CD4-positive, alpha-beta T cell treated with Interferon alpha-2 for 1 hour (primary cell): Measurements from ENCODE around the gene BAZ1A.

Experiments used
- DNase-seq, 2 donors: peaks; one replicate each; pipeline ENCODE4 v3.0.0-alpha.2; 2020 to 2022

BAZ1A gene

DNA sequence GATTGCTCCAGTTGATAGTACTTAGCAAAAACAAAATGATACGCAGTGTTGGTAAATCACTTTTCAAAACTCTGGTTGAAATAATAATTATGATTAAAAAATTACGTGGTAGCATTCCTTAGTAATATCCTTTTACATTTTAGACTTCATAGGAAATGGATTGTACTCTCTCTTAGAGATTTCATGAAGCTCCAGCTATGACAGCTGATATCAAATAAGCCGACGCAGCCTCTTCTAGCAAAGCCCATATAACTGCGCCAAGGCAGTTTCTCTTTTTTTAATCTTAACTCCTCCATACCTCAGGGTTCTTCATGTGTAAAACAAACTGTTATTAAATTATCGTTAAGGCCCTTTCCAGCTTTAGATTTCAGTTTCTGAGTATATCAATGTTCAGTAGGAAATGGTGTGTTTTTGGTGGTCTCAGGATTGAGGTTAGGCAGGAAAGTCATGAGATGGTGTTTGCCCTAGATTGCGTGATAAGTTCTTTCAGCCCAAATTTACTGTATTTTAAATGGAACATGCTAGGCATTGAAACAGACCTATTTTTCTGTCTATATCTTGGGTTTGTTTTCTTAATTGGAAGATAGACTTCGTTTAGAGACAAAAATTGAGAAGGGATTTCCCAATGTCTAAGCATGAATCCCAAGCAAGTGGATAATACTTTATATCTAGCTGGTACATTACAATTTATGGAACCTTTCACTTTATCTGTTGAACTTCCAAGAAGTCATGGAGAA lies 159.9 kb downstream of the BAZ1A start:
- no peak for DNase-seq

DNA sequence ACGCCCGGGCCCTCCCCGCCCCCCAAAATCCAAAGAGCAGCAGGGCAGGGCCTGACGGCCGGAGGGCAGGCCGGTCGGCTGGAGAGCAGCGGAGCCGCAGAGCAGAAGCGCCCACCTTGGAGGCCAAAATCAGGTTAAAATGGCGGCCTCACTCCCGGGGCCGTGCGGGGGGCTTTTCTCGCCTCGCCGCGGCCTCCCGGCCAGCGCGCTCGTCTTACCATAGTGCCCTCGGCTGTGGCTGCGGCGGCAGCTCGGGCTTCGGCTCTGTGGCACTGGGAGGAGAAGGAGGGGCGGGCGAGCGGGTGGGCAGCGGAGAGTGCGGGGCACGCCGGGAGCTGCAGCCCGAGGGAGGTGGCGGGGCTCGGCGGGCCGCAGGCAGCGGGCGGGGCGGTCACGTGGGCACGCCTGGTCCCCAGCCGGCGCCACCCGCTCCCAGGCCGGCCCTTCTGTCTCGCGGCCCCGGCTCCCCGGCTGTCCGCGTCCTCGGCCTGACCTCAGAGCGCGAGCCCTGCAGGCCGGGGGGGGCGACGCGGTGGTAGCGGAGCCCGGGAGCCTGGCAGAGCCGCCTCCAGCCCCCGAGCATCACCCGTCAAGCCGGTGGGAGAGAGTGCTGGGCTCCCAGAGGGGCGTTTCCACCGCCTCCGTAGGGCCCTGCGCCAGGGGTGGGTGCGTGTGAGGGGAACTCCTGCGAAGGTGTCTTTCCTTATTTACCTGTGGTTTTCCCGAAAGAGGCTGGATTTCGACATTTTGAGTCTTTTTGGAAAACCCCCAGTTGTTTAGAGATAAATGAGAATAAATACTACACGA lies 160.6 kb downstream of the BAZ1A start, which contains the start of gene CFL2:
CFL2 (minus strand) TSS at position 274 of the 807 bp plus-strand sequence; CDS start at position 221, 53 bp downstream.
- peak; percentile 81 to 91 for DNase-seq

DNA sequence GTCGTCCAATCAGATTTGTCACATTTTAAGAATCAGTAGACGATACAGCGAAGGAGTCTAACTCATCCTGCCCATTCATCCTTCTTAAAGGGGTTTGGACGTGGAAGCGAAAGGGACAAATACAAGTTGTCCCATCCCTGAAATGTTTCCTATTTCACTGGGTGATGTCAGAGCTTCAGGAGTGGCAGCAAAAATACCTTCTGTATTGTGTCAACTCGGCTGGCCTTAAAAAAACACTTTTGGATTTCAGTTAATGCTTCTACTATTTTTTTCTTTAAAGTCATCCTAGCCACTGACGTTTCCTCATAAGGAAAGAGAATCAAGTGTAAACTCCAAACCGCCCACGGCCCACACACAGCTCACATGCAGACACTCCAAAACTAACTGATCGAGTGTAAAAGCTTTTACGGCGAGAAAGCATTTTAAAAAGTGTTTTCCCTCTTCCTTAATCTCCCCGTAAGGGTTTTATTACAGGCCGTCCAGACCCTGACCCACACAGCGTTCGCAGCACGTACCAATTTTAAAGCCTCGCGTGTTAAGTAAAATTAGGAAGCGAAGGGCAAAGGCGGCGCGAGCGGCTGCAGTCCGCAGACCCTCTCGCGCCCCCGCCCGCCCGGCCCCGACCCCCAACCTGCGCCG lies 161.4 kb downstream of the BAZ1A start:
- DNase-seq, result peak in 1 of 2 donors; percentile 45

DNA sequence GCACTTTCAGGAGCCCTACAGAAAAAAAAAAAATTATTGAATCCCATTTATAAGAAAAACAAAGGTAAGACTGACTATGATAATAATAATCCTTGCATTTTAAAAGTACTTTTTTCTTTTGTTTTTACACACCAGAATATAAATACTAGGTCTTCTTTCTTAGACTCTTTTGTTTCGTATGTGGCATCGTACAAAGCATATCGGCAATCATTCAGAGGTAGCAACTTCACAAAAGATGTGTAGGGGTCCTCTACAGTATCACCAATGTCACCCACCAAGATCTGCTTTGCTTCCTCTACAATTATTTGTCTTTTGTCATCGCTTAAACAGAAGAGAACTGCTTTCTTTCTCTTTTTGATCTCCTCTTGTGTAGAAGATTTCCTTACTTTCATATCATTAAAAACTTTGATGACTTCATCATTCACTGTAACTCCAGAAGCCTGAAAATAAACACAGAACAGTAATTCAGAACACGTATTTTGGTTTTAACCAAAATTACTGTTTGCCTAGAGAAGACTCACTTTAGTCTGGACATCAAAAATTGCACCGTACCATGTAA lies 162.0 kb downstream of the BAZ1A start:
- no peak for DNase-seq

DNA sequence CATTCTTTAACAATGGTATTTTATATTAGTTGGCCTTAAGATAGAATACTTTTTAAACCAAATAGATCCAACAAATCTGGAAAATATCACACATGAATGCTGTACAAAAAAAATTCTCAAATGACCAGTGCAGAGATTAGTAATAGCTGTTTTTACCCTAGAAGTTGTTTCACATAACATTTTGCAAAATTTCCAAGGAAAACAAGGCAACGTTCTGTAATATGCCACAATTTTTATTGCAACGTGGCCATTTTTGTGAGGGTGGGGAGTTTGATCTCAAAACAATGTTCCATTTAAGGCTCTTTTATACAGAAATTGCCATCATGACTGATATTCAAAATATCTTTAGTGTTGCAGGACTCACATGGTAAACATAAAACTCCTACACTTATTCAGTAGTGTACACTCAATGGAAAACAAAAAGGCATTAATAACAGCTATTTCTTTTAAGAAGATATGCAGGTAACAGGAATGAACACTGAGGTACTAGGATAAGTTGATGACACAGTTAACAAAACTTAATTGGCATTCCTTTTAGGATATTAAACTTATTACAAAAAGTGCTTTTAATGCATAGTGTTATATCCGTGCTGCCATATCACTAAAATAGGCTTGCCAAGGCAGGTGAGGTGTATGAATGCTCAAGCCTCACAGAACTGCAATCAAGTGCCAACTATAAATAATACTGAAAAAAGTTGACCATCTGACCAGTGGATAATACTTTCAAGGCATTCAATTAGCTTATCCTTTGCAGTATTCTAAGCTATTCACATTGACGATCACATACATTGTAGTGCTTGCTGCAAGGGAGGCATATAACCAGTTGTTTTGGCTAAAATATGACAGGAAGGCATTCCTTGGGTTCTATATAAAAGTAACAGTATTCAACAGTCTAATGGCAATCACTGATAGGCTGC lies 163.1 kb downstream of the BAZ1A start:
- DNase-seq, result no peak

DNA sequence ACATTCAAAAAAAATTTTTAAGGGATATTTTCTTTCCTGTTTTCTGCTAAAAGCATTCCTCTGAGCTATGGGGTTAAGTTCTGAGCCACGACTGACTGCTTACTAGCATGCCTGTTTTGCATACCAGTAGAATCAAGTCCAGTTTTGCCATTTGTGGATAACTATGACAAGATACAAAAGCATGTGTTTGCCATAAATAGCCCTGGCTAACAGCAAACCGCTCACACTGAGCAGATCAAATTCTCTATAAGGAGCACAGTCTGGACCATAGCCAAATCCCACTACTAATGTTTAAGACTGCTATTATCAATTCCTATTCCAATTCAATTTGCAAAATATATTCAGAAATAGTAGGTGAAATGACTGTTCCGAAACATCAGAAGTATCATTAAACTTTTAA lies 164.0 kb downstream of the BAZ1A start:
- no peak for DNase-seq

DNA sequence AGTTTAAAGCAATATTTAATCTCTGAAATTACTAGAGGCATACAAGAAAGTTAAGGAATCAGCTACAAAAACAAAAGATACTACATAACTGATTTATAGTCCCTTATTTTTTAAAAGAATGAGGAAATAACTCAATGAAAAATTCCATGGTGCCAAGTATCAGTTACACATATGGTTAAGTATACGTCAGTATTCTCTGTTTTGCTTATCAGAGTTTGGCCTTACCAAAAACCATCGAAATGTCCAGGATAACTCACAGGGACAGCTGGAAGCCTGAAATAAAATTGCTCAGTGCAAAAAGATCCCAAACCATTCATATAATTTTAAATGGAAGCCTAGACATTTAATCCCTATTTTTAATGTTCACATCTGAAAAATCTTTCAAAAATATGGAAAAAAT lies 164.4 kb downstream of the BAZ1A start:
- no peak for DNase-seq

DNA sequence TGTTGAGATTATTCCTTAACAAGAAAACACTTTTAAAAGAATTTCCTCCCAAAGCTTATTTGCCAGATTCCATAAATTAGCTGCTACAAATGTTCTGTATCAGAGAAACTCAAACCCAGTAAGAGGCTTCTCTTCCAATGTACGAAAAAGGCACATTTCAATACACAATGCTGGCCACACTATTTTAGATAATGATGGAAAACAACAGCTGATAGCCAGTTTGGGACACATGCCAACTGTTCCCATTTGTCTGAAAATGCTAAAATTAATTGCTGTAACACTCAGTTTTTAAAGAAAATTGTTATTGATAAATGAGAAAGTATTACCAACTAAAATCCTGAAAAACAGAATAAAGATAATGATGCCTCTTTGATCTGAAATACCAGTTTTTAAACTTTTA lies 165.2 kb downstream of the BAZ1A start:
- no peak for DNase-seq

DNA sequence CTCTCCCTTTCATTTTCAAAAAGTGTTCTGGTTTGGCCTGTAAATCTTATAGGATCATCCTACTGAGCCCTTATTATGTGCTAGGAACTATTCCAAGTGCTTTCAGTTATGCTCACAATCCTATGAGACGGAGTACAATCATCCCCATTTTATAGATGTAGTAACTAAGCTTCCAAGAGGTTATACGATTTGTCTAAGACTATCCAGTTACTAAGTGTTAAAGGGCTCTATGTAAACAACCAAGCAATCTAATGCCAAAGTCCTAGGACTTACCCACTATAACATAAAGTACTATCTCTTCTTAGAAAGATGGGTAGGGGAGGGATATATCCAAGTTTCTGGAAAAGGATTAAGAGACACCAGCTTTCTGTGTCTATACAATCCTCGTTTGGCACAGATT lies 167.4 kb downstream of the BAZ1A start:
- no peak for DNase-seq
